HL-60 (cell line): ENCODE data around the gene PRSS50.

Experiments used
- DNase-seq, 2 experiments: peaks; one replicate each; pipeline ENCODE4 v3.0.0-alpha.2; 2010 to 2020; ENCODE audit warnings: low read depth in 1 of 2, low spot score in 1 of 2
- H3K27ac ChIP-seq: fragments of 250-450 bp; sonication (Bioruptor Pico); replicated peaks from 2 replicates; pipeline ENCODE4 v1.5.1; 2020; ENCODE audit warnings: mild to moderate bottlenecking, moderate library complexity
- H3K27me3 ChIP-seq: fragments of 250-450 bp; sonication (Bioruptor Pico); 2 replicates; pipeline ENCODE4 v1.5.1; 2021; ENCODE audit warnings: mild to moderate bottlenecking, moderate library complexity; ENCODE audit not compliant: insufficient read depth, poor library complexity, severe bottlenecking
- H3K4me3 ChIP-seq: replicated peaks from 2 replicates; pipeline ENCODE4 v1.5.1; 2011; ENCODE audit warnings: mild to moderate bottlenecking, control low read depth, low read length; ENCODE audit not compliant: insufficient read depth
- CTCF ChIP-seq: IDR thresholded peaks from one replicate; pipeline ENCODE4 v1.5.1; 2011; ENCODE audit warnings: low read length, control low read depth, inconsistent platforms; ENCODE audit not compliant: insufficient read depth
- GABPA ChIP-seq: IDR thresholded peaks from 2 replicates; pipeline ENCODE4 v1.6.1; 2012; ENCODE audit warnings: low read depth
- POLR2AphosphoS5 ChIP-seq: IDR thresholded peaks from 2 replicates; pipeline ENCODE4 v1.6.1; 2012; ENCODE audit warnings: low read depth
- REST ChIP-seq: IDR thresholded peaks from 2 replicates; pipeline ENCODE4 v1.6.1; 2012; ENCODE audit warnings: low read depth; ENCODE audit not compliant: insufficient replicate concordance
- SPI1 ChIP-seq: IDR thresholded peaks from 2 replicates; pipeline ENCODE4 v1.6.1; 2012; ENCODE audit warnings: low read depth, mild to moderate bottlenecking, borderline replicate concordance

The PRSS50 gene

GRCh38 chr3:46667657-46668056 is 50.0 kb downstream of the PRSS50 start:
- no peak overlapping the region for H3K4me3 ChIP-seq
- no peak for DNase-seq
- TF ChIP-seq SPI1 (no peak), CTCF (no peak)
- no peak overlapping the region for H3K27ac ChIP-seq
- no peaks in the 10 kb centered on the region for H3K27me3 ChIP-seq

GRCh38 chr3:46667061-46667621 is 50.5 kb downstream of the PRSS50 start:
- Histone ChIP-seq H3K27me3 (no peaks in the 10 kb centered on the region), H3K27ac (no peak overlapping the region), H3K4me3 (no peak overlapping the region)
- DNase-seq = no peak
- no peak for TF ChIP-seq POLR2AphosphoS5
- TF ChIP-seq CTCF = no peak
- no peak for TF ChIP-seq GABPA
- no peak for TF ChIP-seq REST
- TF ChIP-seq SPI1 = no peak

- Histone ChIP-seq H3K27ac (no peak overlapping the region), H3K4me3 (no peak overlapping the region), H3K27me3 (no peaks in the 10 kb centered on the region)
- TF ChIP-seq CTCF = no peak
- TF ChIP-seq GABPA = no peak
- TF ChIP-seq SPI1 = no peak
- TF ChIP-seq POLR2AphosphoS5 = no peak
- DNase-seq = no peak
Observed at GRCh38 chr3:46666453-46666845, 51.2 kb downstream of the PRSS50 start.

GRCh38 chr3:46665763-46666452 is 51.8 kb downstream of the PRSS50 start:
- no peak overlapping the region for H3K27ac ChIP-seq
- H3K4me3 ChIP-seq = no peak overlapping the region
- H3K27me3 ChIP-seq = no peaks in the 10 kb centered on the region
- no peak for DNase-seq
- no peak for TF ChIP-seq GABPA
- TF ChIP-seq SPI1 = no peak
- TF ChIP-seq POLR2AphosphoS5 = no peak
- TF ChIP-seq CTCF = no peak
- TF ChIP-seq REST = no peak
